Aorta (tissue), 5 donors: ENCODE results near the gene PRKAR1B. TPM values are rescaled to one million over a fixed set of nuclear protein-coding genes. Genes with fewer than 3 reads are reported as not detected.
A peak's percentile ranks its signal among the peaks of the same experiment; 100 is the strongest.

Experiments
- ATAC-seq: fragments of 200-7000 bp; cut with Tn5 transposase; one replicate; pipeline ENCODE4 v1.9.1; 2022; ENCODE audit warnings: moderate library complexity; ENCODE audit not compliant: low FRiP score
- DNase-seq, 2 donors: peaks; one replicate each; pipeline ENCODE4 v3.0.0-alpha.2; 2020
- H3K27ac ChIP-seq, 2 donors: one replicate each; pipeline ENCODE4 v1.5.1; 2013; ENCODE audit warnings: low read length in 2 of 2, mild to moderate bottlenecking in 2 of 2, moderate library complexity in 2 of 2, control low read depth in 1 of 2, inconsistent platforms in 1 of 2, low read depth in 1 of 2
- H3K27me3 ChIP-seq, 2 donors: one replicate each; pipeline ENCODE4 v1.6.1; 2013; ENCODE audit warnings: control low read depth in 1 of 2, low read length in 1 of 2, mild to moderate bottlenecking in 1 of 2, moderate library complexity in 1 of 2; ENCODE audit not compliant: insufficient read depth in 2 of 2, control insufficient read depth in 1 of 2
- H3K36me3 ChIP-seq, 2 donors: one replicate each; pipeline ENCODE4 v1.6.1; 2013; ENCODE audit warnings: control low read depth in 1 of 2, low read length in 1 of 2, mild to moderate bottlenecking in 1 of 2; ENCODE audit not compliant: insufficient read depth in 2 of 2, control insufficient read depth in 1 of 2
- H3K4me1 ChIP-seq, 2 donors: one replicate each; pipeline ENCODE4 v1.6.1; 2013; ENCODE audit warnings: low read length in 2 of 2, control low read depth in 1 of 2, mild to moderate bottlenecking in 1 of 2, moderate library complexity in 1 of 2; ENCODE audit not compliant: insufficient read depth in 2 of 2, control insufficient read depth in 1 of 2
- H3K4me3 ChIP-seq, 2 donors: one replicate each; pipeline ENCODE4 v1.5.1; 2013; ENCODE audit warnings: low read length in 2 of 2, control low read depth in 1 of 2, mild to moderate bottlenecking in 1 of 2
- H3K9me3 ChIP-seq: one replicate; pipeline ENCODE4 v1.6.1; 2013; ENCODE audit warnings: mild to moderate bottlenecking, low read length; ENCODE audit not compliant: control insufficient read depth
- WGBS, 2 donors: extraction: QIAGEN DNeasy Blood & Tissue Kit; methylation state at CpG; one replicate each; pipeline ENCODE4 v1.1.7; 2013; 5-methylcytosine and 5-hydroxymethylcytosine counted together
- intact Hi-C, 2 donors: fragments of 100-400 bp; cut with DNase I; formaldehyde crosslinking; loops; one replicate each; pipeline versions ENCODE4 v1.14.2 to v1.15.0; 2022
- polyA plus RNA-seq, 2 donors: library from polyadenylated mRNA; stranded (reverse); fragments of 200-250 nt; gene quantifications; one replicate each; pipeline ENCODE4 v1.2.3, GENCODE V29; 2013
- total RNA-seq, 2 donors: library from RNA; stranded (reverse); fragmentation: NEBNext Ultra II Directional; extraction: Animal tissue kit (Norgen Biotek cat#: 25700); gene quantifications; one replicate each; pipeline ENCODE4 v1.2.1, GENCODE V29; 2021
- donor health status: healthy with polysubstance abuse.
- donor health status: Bipolar disorder and iron deficiency.
- donor health status: DM: no; HTN: no; CAD: no.
- donor health status: DM: no; HTN: no; CAD: no.
- donor health status: DM: yes; HTN: yes; CAD: no.

Gene PRKAR1B
- total and polyA plus RNA-seq, 4 donors: 6.6 to 16.2 (median 14.1) TPM

- Histone ChIP-seq H3K4me1 (peaks cover 0 to 3% of the 10 kb centered on the region in 2 donors), H3K27ac (peak overlapping the region; percentile 84 to 93), H3K9me3 (no peaks in the 10 kb centered on the region), H3K4me3 (peak overlapping the region; percentile 89 to 95), H3K27me3 (no peaks in the 10 kb centered on the region), H3K36me3 (no peaks in the 10 kb centered on the region)
- DNase-seq (peak; percentile 91 to 94), ATAC-seq (peak; percentile 74)
- intact Hi-C loops: no loop called here
- 1% methylated on average over 67 to 93 of the region's 93 CpGs for WGBS, 2 donors
These were observed 208.2 kb downstream of the PRKAR1B start for GRCh38 chr7:518630-519483.

GRCh38 chr7:517774-518629 is 209.1 kb downstream of the PRKAR1B start:
- Histone ChIP-seq H3K36me3 (no peaks in the 10 kb centered on the region), H3K9me3 (no peaks in the 10 kb centered on the region), H3K4me1 (peaks cover 0 to 3% of the 10 kb centered on the region in 2 donors), H3K27me3 (no peaks in the 10 kb centered on the region), H3K27ac (peak overlapping the region; percentile 78 to 93), H3K4me3 (peak overlapping the region; percentile 89 to 95)
- WGBS, 2 donors: 1% methylated on average over 51 to 70 of the region's 70 CpGs
- peak; percentile 85 to 91 for DNase-seq
- ATAC-seq: no peak
- intact Hi-C loops: loop anchor here in 1 of 2 donors (2.0 kb wide), 1 partner anchor 85 kb away; no protein-coding TSS in a partner anchor

GRCh38 chr7:516606-517456 is 210.2 kb downstream of the PRKAR1B start:
- no peaks in the 10 kb centered on the region for H3K27me3 ChIP-seq
- peak overlapping the region; percentile 78 to 90 for H3K27ac ChIP-seq
- 1 to 2% methylated on average over 69 to 83 of the region's 83 CpGs for WGBS, 2 donors
- DNase-seq (peak; percentile 76 to 89), ATAC-seq (no peak)
- no peaks in the 10 kb centered on the region for H3K9me3 ChIP-seq
- H3K36me3 ChIP-seq: no peaks in the 10 kb centered on the region
- H3K4me1 ChIP-seq: peaks cover 0 to 3% of the 10 kb centered on the region in 2 donors
- intact Hi-C loops: loop anchor here (1.0 to 2.0 kb wide), 2 partner anchors 86 to 87 kb away; no protein-coding TSS in a partner anchor
- H3K4me3 ChIP-seq: peak overlapping the region; percentile 89 to 95

GRCh38 chr7:516216-516605 is 210.9 kb downstream of the PRKAR1B start:
- peak overlapping the region; percentile 10 to 19 for H3K27ac ChIP-seq

GRCh38 chr7:515628-516027 is 211.5 kb downstream of the PRKAR1B start:
- DNase-seq: no peak
- Histone ChIP-seq H3K9me3 (no peaks in the 10 kb centered on the region), H3K36me3 (peaks cover 0 to 3% of the 10 kb centered on the region in 2 donors), H3K4me1 (no peaks in the 10 kb centered on the region), H3K27ac (peak overlapping the region; percentile 47 to 55), H3K27me3 (no peaks in the 10 kb centered on the region), H3K4me3 (no peak overlapping the region)
- no peak for ATAC-seq
- WGBS, 2 donors: 50 to 54% methylated on average over 10 of the region's 10 CpGs
- intact Hi-C loops: loop anchor here (1.0 to 2.0 kb wide), 2 partner anchors 87 to 89 kb away; no protein-coding TSS in a partner anchor

More at GRCh38 chr7:516216-516605, 210.9 kb downstream of the PRKAR1B start:
- peaks cover 0 to 3% of the 10 kb centered on the region in 2 donors for H3K36me3 ChIP-seq
- WGBS, 2 donors: 20 to 24% methylated on average over 13 of the region's 13 CpGs
- DNase-seq: no peak
- no peaks in the 10 kb centered on the region for H3K9me3 ChIP-seq
- peaks cover 0 to 2% of the 10 kb centered on the region in 2 donors for H3K4me1 ChIP-seq
- intact Hi-C loops: loop anchor here (1.0 to 2.0 kb wide), 2 partner anchors 87 to 88 kb away; no protein-coding TSS in a partner anchor
- no peaks in the 10 kb centered on the region for H3K27me3 ChIP-seq
- no peak for ATAC-seq
- H3K4me3 ChIP-seq: peak overlapping the region; percentile 89 to 95

GRCh38 chr7:514651-515598 is 212.2 kb downstream of the PRKAR1B start:
- Histone ChIP-seq H3K27me3 (no peaks in the 10 kb centered on the region), H3K4me1 (no peaks in the 10 kb centered on the region), H3K9me3 (no peaks in the 10 kb centered on the region), H3K27ac (peak overlapping the region; percentile 79 to 84), H3K36me3 (peaks cover 0 to 4% of the 10 kb centered on the region in 2 donors), H3K4me3 (no peak overlapping the region)
- intact Hi-C loops: loop anchor here in 1 of 2 donors (5.0 kb wide), 1 partner anchor 183 kb away; no protein-coding TSS in a partner anchor
- ATAC-seq (no peak), DNase-seq (peak in 1 of 2 donors; percentile 75)
- 41 to 43% methylated on average over 25 of the region's 25 CpGs for WGBS, 2 donors

- 80 to 83% methylated on average over 10 of the region's 10 CpGs for WGBS, 2 donors
- no peak overlapping the region for H3K4me3 ChIP-seq
- intact Hi-C loops: loop anchor here in 1 of 2 donors (5.0 kb wide), 1 partner anchor 182 kb away; no protein-coding TSS in a partner anchor
- ATAC-seq (no peak), DNase-seq (no peak)
- H3K36me3 ChIP-seq: peaks cover 0 to 4% of the 10 kb centered on the region in 2 donors
- H3K4me1 ChIP-seq: no peaks in the 10 kb centered on the region
- H3K27ac ChIP-seq: peak overlapping the region; percentile 79 to 84
- no peaks in the 10 kb centered on the region for H3K27me3 ChIP-seq
- H3K9me3 ChIP-seq: no peaks in the 10 kb centered on the region
These were observed 212.8 kb downstream of the PRKAR1B start for GRCh38 chr7:514242-514641.
